ENCODE results near the gene PLEK2. TPM values are rescaled to one million over a fixed set of nuclear protein-coding genes. Genes with fewer than 3 reads are reported as not detected.

The PLEK2 gene
- total RNA-seq, 1 donor from 2014 or later = not detected

- DNase-seq (ENCODE audit: low read depth) = no peak
Measured at GRCh38 chr14:67405771-67406170, 6.2 kb downstream of the PLEK2 start.

- no peak for DNase-seq (ENCODE audit: low read depth)
Measured at GRCh38 chr14:67400434-67400833, 11.5 kb downstream of the PLEK2 start.

- DNase-seq (ENCODE audit: low read depth) = no peak
Measured at GRCh38 chr14:67397536-67397935, 14.4 kb downstream of the PLEK2 start.

GRCh38 chr14:67396381-67396970 lies 15.5 kb downstream of the PLEK2 start:
- no peak for DNase-seq (ENCODE audit: low read depth)

GRCh38 chr14:67395876-67396189 lies 16.1 kb downstream of the PLEK2 start:
- no peak for DNase-seq (ENCODE audit: low read depth)

- no peak for DNase-seq (ENCODE audit: low read depth)
Measured at GRCh38 chr14:67395086-67395875, 16.7 kb downstream of the PLEK2 start.

- no peak for DNase-seq (ENCODE audit: low read depth)
Measured at GRCh38 chr14:67393689-67394088, 18.3 kb downstream of the PLEK2 start.

GRCh38 chr14:67392800-67393199 lies 19.2 kb downstream of the PLEK2 start:
- peak; percentile 50 for DNase-seq (ENCODE audit: low read depth)

- no peak for DNase-seq (ENCODE audit: low read depth)
Measured at GRCh38 chr14:67392123-67392522, 19.8 kb downstream of the PLEK2 start.

- no peak for DNase-seq (ENCODE audit: low read depth)
Measured at GRCh38 chr14:67391268-67391667, 20.7 kb downstream of the PLEK2 start.

GRCh38 chr14:67389811-67390534 lies 22.0 kb downstream of the PLEK2 start:
- DNase-seq (ENCODE audit: low read depth) = no peak

- DNase-seq (ENCODE audit: low read depth) = no peak
Measured at GRCh38 chr14:67389275-67389674, 22.7 kb downstream of the PLEK2 start.

GRCh38 chr14:67387195-67387594 lies 24.8 kb downstream of the PLEK2 start:
- no peak for DNase-seq (ENCODE audit: low read depth)

- DNase-seq (ENCODE audit: low read depth) = no peak
Measured at GRCh38 chr14:67385618-67386017, 26.3 kb downstream of the PLEK2 start.

- no peak for DNase-seq (ENCODE audit: low read depth)
Measured at GRCh38 chr14:67385120-67385519, 26.8 kb downstream of the PLEK2 start.

GRCh38 chr14:67377916-67378315 lies 34.0 kb downstream of the PLEK2 start:
- no peak for DNase-seq (ENCODE audit: low read depth)

GRCh38 chr14:67373347-67373746 lies 38.6 kb downstream of the PLEK2 start:
- DNase-seq (ENCODE audit: low read depth) = no peak

GRCh38 chr14:67372833-67373232 lies 39.1 kb downstream of the PLEK2 start:
- no peak for DNase-seq (ENCODE audit: low read depth)

- no peak for DNase-seq (ENCODE audit: low read depth)
Measured at GRCh38 chr14:67371247-67372148, 40.5 kb downstream of the PLEK2 start.

- no peak for DNase-seq (ENCODE audit: low read depth)
Measured at GRCh38 chr14:67370830-67371229, 41.1 kb downstream of the PLEK2 start.

- DNase-seq (ENCODE audit: low read depth) = no peak
Measured at GRCh38 chr14:67365476-67365875, 46.5 kb downstream of the PLEK2 start.

All from myocyte (in vitro differentiated cells).